HEK293 (cell line): ENCODE data around the gene CREB3.

Experiments used
- GLIS2 ChIP-seq: fragments of 450-650 bp; formaldehyde crosslinking; IDR thresholded peaks from 2 replicates; pipeline ENCODE4 v1.5.1; 2016; ENCODE audit warnings: missing biosample characterization, missing genetic modification characterization
- MYNN ChIP-seq: fragments of 450-650 bp; formaldehyde crosslinking; IDR thresholded peaks from 2 replicates; pipeline ENCODE4 v1.5.1; 2016; ENCODE audit warnings: missing biosample characterization, missing genetic modification characterization, borderline replicate concordance
- ZIC2 ChIP-seq: fragments of 450-650 bp; formaldehyde crosslinking; IDR thresholded peaks from 2 replicates; pipeline ENCODE4 v1.5.1; 2016; ENCODE audit warnings: missing biosample characterization, missing genetic modification characterization
- ZNF112 ChIP-seq: fragments of 450-650 bp; formaldehyde crosslinking; IDR thresholded peaks from 2 replicates; pipeline ENCODE4 v1.5.0; 2017; ENCODE audit warnings: missing biosample characterization, missing genetic modification characterization
- ZNF133 ChIP-seq: fragments of 450-650 bp; formaldehyde crosslinking; IDR thresholded peaks from 2 replicates; pipeline ENCODE4 v1.5.1; 2016; ENCODE audit warnings: missing biosample characterization, missing genetic modification characterization
- ZNF146 ChIP-seq: fragments of 450-650 bp; formaldehyde crosslinking; IDR thresholded peaks from 2 replicates; pipeline ENCODE4 v1.5.1; 2016; ENCODE audit warnings: missing biosample characterization, missing genetic modification characterization
- ZNF223 ChIP-seq: fragments of 450-650 bp; formaldehyde crosslinking; IDR thresholded peaks from 2 replicates; pipeline ENCODE4 v1.5.1; 2016; ENCODE audit warnings: missing biosample characterization, missing genetic modification characterization
- ZNF366 ChIP-seq: fragments of 450-650 bp; formaldehyde crosslinking; conservative IDR thresholded peaks from 2 replicates; pipeline ENCODE4 v1.5.1; 2016; ENCODE audit warnings: missing biosample characterization, missing genetic modification characterization
- ZNF510 ChIP-seq: fragments of 450-650 bp; formaldehyde crosslinking; IDR thresholded peaks from 2 replicates; pipeline ENCODE4 v1.5.1; 2018; ENCODE audit warnings: mild to moderate bottlenecking, missing genetic modification characterization, missing biosample characterization; ENCODE audit not compliant: insufficient replicate concordance
- ZNF560 ChIP-seq: fragments of 450-650 bp; formaldehyde crosslinking; IDR thresholded peaks from 2 replicates; pipeline ENCODE4 v1.5.1; 2017; ENCODE audit warnings: missing biosample characterization, missing genetic modification characterization, borderline replicate concordance
- ZNF561 ChIP-seq: fragments of 450-650 bp; IDR thresholded peaks from 2 replicates; pipeline ENCODE4 v1.5.1; 2018; ENCODE audit warnings: missing biosample characterization, missing genetic modification characterization, borderline replicate concordance
- ZNF624 ChIP-seq: fragments of 450-650 bp; formaldehyde crosslinking; IDR thresholded peaks from 2 replicates; pipeline ENCODE4 v1.5.1; 2017; ENCODE audit warnings: missing biosample characterization, missing genetic modification characterization
- ZNF792 ChIP-seq: fragments of 450-650 bp; formaldehyde crosslinking; IDR thresholded peaks from 2 replicates; pipeline ENCODE4 v1.5.1; 2016; ENCODE audit warnings: missing biosample characterization, missing genetic modification characterization
- TF ChIP-seq, protein P1 (sequence below): fragments of 450-650 bp; formaldehyde crosslinking; IDR thresholded peaks from 2 replicates; pipeline ENCODE4 v1.5.1; 2016; ENCODE audit warnings: missing biosample characterization, missing genetic modification characterization
- TF ChIP-seq, protein P2 (sequence below): fragments of 450-650 bp; formaldehyde crosslinking; IDR thresholded peaks from 2 replicates; pipeline ENCODE4 v1.5.1; 2016; ENCODE audit warnings: missing biosample characterization, missing genetic modification characterization
- TF ChIP-seq, protein P3 (sequence below): fragments of 450-650 bp; formaldehyde crosslinking; conservative IDR thresholded peaks from 2 replicates; pipeline ENCODE4 v1.5.1; 2016; ENCODE audit warnings: low read depth, missing biosample characterization, missing genetic modification characterization
- TF ChIP-seq, protein P4 (sequence below): fragments of 450-650 bp; formaldehyde crosslinking; optimal IDR thresholded peaks from 2 replicates; pipeline ENCODE3; 2016; ENCODE audit warnings: missing biosample characterization, mild to moderate bottlenecking, missing genetic modification characterization
- TF ChIP-seq, protein P5 (sequence below): fragments of 450-650 bp; formaldehyde crosslinking; IDR thresholded peaks from 2 replicates; pipeline ENCODE4 v1.5.0; 2017; ENCODE audit warnings: missing biosample characterization, missing genetic modification characterization, borderline replicate concordance
- TF ChIP-seq, protein P6 (sequence below): fragments of 450-650 bp; formaldehyde crosslinking; IDR thresholded peaks from 2 replicates; pipeline ENCODE4 v1.5.1; 2017; ENCODE audit warnings: missing biosample characterization, missing genetic modification characterization

The CREB3 gene

DNA sequence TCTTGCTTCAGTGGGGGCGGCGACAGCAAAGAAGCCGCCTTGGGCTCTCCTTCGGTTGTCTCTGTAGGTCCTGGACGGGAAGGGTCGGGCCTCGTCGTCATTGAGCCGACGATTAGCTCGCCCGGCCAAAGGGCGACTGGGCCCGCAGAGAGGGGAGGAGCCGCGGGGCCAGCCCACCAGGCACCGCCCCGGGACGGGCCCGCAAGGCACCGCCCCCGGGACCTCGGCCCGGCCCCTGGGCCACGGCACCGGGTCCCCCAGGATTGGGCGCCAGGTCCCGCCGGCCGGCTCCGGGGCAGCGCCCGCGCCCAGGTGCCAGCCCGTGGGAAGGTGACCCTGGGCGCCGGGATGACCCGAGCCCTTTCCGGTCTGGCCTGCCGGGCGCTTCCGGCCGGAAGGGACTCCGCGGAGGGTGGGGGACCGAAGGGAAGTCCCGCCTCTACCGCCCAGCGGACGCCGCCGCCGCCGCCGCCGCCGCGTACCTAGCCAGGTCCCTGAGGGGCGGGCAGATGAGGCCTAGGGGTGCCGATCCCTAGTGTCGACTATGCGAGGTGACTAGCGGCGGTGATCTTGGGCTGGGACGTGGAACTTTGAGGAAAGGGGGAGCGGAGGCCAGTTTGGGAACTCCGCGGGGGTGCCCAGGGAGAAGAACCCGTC, 16.5 kb downstream of the CREB3 start, which contains the start of the genes GBA2 and RGP1 (continued):
- TF ChIP-seq, protein P1, sequence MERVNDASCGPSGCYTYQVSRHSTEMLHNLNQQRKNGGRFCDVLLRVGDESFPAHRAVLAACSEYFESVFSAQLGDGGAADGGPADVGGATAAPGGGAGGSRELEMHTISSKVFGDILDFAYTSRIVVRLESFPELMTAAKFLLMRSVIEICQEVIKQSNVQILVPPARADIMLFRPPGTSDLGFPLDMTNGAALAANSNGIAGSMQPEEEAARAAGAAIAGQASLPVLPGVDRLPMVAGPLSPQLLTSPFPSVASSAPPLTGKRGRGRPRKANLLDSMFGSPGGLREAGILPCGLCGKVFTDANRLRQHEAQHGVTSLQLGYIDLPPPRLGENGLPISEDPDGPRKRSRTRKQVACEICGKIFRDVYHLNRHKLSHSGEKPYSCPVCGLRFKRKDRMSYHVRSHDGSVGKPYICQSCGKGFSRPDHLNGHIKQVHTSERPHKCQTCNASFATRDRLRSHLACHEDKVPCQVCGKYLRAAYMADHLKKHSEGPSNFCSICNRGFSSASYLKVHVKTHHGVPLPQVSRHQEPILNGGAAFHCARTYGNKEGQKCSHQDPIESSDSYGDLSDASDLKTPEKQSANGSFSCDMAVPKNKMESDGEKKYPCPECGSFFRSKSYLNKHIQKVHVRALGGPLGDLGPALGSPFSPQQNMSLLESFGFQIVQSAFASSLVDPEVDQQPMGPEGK (tag by site-specific recombination): no peak
- TF ChIP-seq, protein P2, sequence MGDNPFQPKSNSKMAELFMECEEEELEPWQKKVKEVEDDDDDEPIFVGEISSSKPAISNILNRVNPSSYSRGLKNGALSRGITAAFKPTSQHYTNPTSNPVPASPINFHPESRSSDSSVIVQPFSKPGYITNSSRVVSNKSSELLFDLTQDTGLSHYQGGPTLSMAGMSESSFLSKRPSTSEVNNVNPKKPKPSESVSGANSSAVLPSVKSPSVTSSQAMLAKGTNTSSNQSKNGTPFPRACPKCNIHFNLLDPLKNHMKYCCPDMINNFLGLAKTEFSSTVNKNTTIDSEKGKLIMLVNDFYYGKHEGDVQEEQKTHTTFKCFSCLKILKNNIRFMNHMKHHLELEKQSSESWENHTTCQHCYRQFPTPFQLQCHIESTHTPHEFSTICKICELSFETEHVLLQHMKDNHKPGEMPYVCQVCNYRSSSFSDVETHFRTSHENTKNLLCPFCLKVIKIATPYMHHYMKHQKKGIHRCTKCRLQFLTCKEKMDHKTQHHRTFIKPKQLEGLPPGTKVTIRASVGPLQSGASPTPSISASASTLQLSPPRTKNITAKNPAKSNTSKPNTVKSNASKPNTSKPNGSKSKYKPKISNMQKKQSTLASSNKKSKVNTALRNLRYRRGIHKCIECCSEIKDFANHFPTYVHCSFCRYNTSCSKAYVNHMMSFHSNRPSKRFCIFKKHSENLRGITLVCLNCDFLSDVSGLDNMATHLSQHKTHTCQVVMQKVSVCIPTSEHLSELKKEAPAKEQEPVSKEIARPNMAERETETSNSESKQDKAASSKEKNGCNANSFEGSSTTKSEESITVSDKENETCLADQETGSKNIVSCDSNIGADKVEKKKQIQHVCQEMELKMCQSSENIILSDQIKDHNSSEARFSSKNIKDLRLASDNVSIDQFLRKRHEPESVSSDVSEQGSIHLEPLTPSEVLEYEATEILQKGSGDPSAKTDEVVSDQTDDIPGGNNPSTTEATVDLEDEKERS (tag by site-specific recombination): no peak
- TF ChIP-seq, protein P3, sequence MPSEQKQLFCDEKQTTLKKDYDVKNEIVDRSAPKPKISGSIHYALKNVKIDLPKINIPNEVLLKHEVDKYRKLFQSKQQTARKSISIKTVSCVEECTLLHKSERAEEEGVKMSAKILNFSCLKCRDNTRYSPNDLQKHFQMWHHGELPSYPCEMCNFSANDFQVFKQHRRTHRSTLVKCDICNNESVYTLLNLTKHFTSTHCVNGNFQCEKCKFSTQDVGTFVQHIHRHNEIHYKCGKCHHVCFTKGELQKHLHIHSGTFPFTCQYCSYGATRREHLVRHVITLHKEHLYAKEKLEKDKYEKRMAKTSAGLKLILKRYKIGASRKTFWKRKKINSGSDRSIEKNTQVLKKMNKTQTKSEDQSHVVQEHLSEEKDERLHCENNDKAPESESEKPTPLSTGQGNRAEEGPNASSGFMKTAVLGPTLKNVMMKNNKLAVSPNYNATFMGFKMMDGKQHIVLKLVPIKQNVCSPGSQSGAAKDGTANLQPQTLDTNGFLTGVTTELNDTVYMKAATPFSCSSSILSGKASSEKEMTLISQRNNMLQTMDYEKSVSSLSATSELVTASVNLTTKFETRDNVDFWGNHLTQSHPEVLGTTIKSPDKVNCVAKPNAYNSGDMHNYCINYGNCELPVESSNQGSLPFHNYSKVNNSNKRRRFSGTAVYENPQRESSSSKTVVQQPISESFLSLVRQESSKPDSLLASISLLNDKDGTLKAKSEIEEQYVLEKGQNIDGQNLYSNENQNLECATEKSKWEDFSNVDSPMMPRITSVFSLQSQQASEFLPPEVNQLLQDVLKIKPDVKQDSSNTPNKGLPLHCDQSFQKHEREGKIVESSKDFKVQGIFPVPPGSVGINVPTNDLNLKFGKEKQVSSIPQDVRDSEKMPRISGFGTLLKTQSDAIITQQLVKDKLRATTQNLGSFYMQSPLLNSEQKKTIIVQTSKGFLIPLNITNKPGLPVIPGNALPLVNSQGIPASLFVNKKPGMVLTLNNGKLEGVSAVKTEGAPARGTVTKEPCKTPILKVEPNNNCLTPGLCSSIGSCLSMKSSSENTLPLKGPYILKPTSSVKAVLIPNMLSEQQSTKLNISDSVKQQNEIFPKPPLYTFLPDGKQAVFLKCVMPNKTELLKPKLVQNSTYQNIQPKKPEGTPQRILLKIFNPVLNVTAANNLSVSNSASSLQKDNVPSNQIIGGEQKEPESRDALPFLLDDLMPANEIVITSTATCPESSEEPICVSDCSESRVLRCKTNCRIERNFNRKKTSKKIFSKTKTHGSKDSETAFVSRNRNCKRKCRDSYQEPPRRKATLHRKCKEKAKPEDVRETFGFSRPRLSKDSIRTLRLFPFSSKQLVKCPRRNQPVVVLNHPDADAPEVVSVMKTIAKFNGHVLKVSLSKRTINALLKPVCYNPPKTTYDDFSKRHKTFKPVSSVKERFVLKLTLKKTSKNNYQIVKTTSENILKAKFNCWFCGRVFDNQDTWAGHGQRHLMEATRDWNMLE (tag by site-specific recombination): peak; percentile 32; the same call in 1 of the 2 replicates
- TF ChIP-seq ZNF560 (tag by site-specific recombination): no peak
- TF ChIP-seq ZNF146: no peak
- TF ChIP-seq ZNF133: no peak
- no peak for TF ChIP-seq MYNN (tag by site-specific recombination)
- TF ChIP-seq ZIC2 (tag by site-specific recombination): 0 out of 2 replicates have a peak, but pooled peaks have one; percentile 10
- TF ChIP-seq, protein P4, sequence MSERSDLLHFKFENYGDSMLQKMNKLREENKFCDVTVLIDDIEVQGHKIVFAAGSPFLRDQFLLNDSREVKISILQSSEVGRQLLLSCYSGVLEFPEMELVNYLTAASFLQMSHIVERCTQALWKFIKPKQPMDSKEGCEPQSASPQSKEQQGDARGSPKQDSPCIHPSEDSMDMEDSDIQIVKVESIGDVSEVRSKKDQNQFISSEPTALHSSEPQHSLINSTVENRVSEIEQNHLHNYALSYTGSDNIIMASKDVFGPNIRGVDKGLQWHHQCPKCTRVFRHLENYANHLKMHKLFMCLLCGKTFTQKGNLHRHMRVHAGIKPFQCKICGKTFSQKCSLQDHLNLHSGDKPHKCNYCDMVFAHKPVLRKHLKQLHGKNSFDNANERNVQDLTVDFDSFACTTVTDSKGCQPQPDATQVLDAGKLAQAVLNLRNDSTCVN (tag by site-specific recombination): peak; percentile 36
- peak; percentile 58; the same call in 1 of the 2 replicates for TF ChIP-seq ZNF561 (tag by site-specific recombination)
- no peak for TF ChIP-seq ZNF366 (tag by site-specific recombination)
- peak; percentile 67 for TF ChIP-seq GLIS2 (tag by site-specific recombination)
- TF ChIP-seq, protein P5, sequence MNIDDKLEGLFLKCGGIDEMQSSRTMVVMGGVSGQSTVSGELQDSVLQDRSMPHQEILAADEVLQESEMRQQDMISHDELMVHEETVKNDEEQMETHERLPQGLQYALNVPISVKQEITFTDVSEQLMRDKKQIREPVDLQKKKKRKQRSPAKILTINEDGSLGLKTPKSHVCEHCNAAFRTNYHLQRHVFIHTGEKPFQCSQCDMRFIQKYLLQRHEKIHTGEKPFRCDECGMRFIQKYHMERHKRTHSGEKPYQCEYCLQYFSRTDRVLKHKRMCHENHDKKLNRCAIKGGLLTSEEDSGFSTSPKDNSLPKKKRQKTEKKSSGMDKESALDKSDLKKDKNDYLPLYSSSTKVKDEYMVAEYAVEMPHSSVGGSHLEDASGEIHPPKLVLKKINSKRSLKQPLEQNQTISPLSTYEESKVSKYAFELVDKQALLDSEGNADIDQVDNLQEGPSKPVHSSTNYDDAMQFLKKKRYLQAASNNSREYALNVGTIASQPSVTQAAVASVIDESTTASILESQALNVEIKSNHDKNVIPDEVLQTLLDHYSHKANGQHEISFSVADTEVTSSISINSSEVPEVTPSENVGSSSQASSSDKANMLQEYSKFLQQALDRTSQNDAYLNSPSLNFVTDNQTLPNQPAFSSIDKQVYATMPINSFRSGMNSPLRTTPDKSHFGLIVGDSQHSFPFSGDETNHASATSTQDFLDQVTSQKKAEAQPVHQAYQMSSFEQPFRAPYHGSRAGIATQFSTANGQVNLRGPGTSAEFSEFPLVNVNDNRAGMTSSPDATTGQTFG (tag by site-specific recombination): no peak
- TF ChIP-seq ZNF223 (tag by site-specific recombination): no peak
- no peak for TF ChIP-seq ZNF510 (tag by site-specific recombination)
- no peak for TF ChIP-seq ZNF624
- TF ChIP-seq, protein P6, sequence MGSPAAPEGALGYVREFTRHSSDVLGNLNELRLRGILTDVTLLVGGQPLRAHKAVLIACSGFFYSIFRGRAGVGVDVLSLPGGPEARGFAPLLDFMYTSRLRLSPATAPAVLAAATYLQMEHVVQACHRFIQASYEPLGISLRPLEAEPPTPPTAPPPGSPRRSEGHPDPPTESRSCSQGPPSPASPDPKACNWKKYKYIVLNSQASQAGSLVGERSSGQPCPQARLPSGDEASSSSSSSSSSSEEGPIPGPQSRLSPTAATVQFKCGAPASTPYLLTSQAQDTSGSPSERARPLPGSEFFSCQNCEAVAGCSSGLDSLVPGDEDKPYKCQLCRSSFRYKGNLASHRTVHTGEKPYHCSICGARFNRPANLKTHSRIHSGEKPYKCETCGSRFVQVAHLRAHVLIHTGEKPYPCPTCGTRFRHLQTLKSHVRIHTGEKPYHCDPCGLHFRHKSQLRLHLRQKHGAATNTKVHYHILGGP (tag by site-specific recombination): no peak
- no peak for TF ChIP-seq ZNF112 (tag by site-specific recombination)
- no peak for TF ChIP-seq ZNF792 (tag by site-specific recombination)
